Measurements from ENCODE around the gene ARMC8.

The ARMC8 gene

DNA sequence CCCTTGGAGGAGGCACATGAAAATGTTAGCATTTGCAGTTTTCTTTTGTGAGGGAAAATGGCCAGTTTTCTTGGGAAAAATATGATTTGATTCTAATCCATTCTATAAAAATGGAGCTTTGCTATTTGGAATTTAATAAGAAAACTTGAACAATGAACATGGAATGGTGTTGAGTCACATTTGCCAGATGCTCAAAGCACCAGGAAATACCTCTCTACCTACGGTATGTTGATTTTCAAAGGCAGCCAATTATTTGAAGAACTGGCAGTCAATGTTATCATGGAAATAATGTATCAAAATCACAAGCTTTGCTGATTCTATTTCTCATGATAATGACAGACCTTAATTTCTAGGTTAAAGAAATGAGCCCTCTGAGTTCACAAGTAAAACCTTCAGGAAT, 127.7 kb downstream of the ARMC8 start:
- H3K27ac ChIP-seq: no peak overlapping the region
- H3K4me3 ChIP-seq: no peak overlapping the region
- no peak for DNase-seq (ENCODE audit: low spot score)
- TF ChIP-seq, protein P1, sequence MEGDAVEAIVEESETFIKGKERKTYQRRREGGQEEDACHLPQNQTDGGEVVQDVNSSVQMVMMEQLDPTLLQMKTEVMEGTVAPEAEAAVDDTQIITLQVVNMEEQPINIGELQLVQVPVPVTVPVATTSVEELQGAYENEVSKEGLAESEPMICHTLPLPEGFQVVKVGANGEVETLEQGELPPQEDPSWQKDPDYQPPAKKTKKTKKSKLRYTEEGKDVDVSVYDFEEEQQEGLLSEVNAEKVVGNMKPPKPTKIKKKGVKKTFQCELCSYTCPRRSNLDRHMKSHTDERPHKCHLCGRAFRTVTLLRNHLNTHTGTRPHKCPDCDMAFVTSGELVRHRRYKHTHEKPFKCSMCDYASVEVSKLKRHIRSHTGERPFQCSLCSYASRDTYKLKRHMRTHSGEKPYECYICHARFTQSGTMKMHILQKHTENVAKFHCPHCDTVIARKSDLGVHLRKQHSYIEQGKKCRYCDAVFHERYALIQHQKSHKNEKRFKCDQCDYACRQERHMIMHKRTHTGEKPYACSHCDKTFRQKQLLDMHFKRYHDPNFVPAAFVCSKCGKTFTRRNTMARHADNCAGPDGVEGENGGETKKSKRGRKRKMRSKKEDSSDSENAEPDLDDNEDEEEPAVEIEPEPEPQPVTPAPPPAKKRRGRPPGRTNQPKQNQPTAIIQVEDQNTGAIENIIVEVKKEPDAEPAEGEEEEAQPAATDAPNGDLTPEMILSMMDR (IDR thresholded peaks at IDR 0.05): no peak

- no peak for DNase-seq (ENCODE audit: low spot score)
- Histone ChIP-seq H3K4me3 (no peak overlapping the region), H3K27ac (no peak overlapping the region)
- TF ChIP-seq, protein P1 (IDR thresholded peaks at IDR 0.05): no peak
These were observed 130.6 kb downstream of the ARMC8 start for GRCh38 chr3:138317687-138318086.

- TF ChIP-seq, protein P1 (IDR thresholded peaks at IDR 0.05): no peak
- DNase-seq (ENCODE audit: low spot score): no peak
- Histone ChIP-seq H3K4me3 (no peak overlapping the region), H3K27ac (no peak overlapping the region)
These were observed 136.9 kb downstream of the ARMC8 start for GRCh38 chr3:138323971-138324370.

GRCh38 chr3:138325990-138326389, 138.9 kb downstream of the ARMC8 start:
- TF ChIP-seq, protein P1 (IDR thresholded peaks at IDR 0.05): no peak
- Histone ChIP-seq H3K27ac (no peak overlapping the region), H3K4me3 (no peak overlapping the region)
- DNase-seq (ENCODE audit: low spot score): no peak

GRCh38 chr3:138326866-138327595, 139.9 kb downstream of the ARMC8 start:
- TF ChIP-seq, protein P1 (IDR thresholded peaks at IDR 0.05): no peak
- Histone ChIP-seq H3K4me3 (no peak overlapping the region), H3K27ac (no peak overlapping the region)
- no peak for DNase-seq (ENCODE audit: low spot score)

- DNase-seq (ENCODE audit: low spot score): no peak
- Histone ChIP-seq H3K27ac (no peak overlapping the region), H3K4me3 (no peak overlapping the region)
- TF ChIP-seq, protein P1 (IDR thresholded peaks at IDR 0.05): no peak
These were observed 140.7 kb downstream of the ARMC8 start for GRCh38 chr3:138327831-138328230.

- no peak for DNase-seq (ENCODE audit: low spot score)
- no peak overlapping the region for H3K27ac ChIP-seq
- TF ChIP-seq, protein P1 (IDR thresholded peaks at IDR 0.05): no peak
- H3K4me3 ChIP-seq: no peak overlapping the region
These were observed 141.2 kb downstream of the ARMC8 start for GRCh38 chr3:138328341-138328740.

Measured in coronary artery (tissue), 2 donors.